Smooth muscle cell (in vitro differentiated cells): ENCODE data around the gene BRS3. TPM values are rescaled to one million over a fixed set of nuclear protein-coding genes. Genes with fewer than 3 reads are reported as not detected.

Source experiments
- DNase-seq: peaks from one replicate; lab custom pipeline; 2025; ENCODE audit not compliant: unreplicated experiment; lab: John Stamatoyannopoulos, UW
- H2AFZ ChIP-seq: fragments of 200-600 bp; sonication (generic); 2 replicates; pipeline ENCODE4 v1.6.0; 2016; ENCODE audit warnings: antibody characterized with exemption, low read depth, mild to moderate bottlenecking
- H3F3A ChIP-seq: fragments of 200-600 bp; sonication (generic); 2 replicates; pipeline ENCODE4 v1.6.0; 2017; ENCODE audit warnings: antibody characterized with exemption, low read depth
- H3K27ac ChIP-seq: fragments of 200-600 bp; sonication (generic); 2 replicates; pipeline ENCODE4 v1.5.1; 2016; ENCODE audit warnings: low read depth, mild to moderate bottlenecking
- H3K27me3 ChIP-seq: fragments of 200-600 bp; sonication (generic); 2 replicates; pipeline ENCODE4 v1.6.1; 2016; ENCODE audit warnings: low read depth, mild to moderate bottlenecking
- H3K36me3 ChIP-seq: fragments of 200-600 bp; sonication (generic); 2 replicates; pipeline ENCODE4 v1.5.1; 2016; ENCODE audit warnings: low read depth
- H3K4me1 ChIP-seq: fragments of 200-600 bp; sonication (generic); 2 replicates; pipeline ENCODE4 v1.5.1; 2016; ENCODE audit warnings: low read depth
- H3K4me2 ChIP-seq: fragments of 200-600 bp; sonication (generic); 2 replicates; pipeline ENCODE4 v1.6.0; 2016; ENCODE audit warnings: mild to moderate bottlenecking
- H3K4me3 ChIP-seq: fragments of 200-600 bp; sonication (generic); 2 replicates; pipeline ENCODE4 v1.5.1; 2016; ENCODE audit warnings: mild to moderate bottlenecking
- H3K79me2 ChIP-seq: fragments of 200-600 bp; sonication (generic); 2 replicates; pipeline ENCODE4 v1.6.0; 2016; ENCODE audit warnings: low read depth, mild to moderate bottlenecking
- H3K9ac ChIP-seq: fragments of 200-600 bp; sonication (generic); 2 replicates; pipeline ENCODE4 v1.6.0; 2016; ENCODE audit warnings: low read depth
- H3K9me3 ChIP-seq: fragments of 200-600 bp; sonication (generic); replicated peaks from 2 replicates; pipeline ENCODE4 v1.5.1; 2016; ENCODE audit warnings: low read depth
- H4K20me1 ChIP-seq: fragments of 200-600 bp; sonication (generic); 2 replicates; pipeline ENCODE4 v1.6.0; 2016; ENCODE audit warnings: low read depth
- CTCF ChIP-seq: fragments of 200-600 bp; sonication (generic); IDR thresholded peaks from 2 replicates; pipeline ENCODE4 v1.5.1; 2017; ENCODE audit warnings: borderline replicate concordance, mild to moderate bottlenecking, antibody characterized with exemption; ENCODE audit not compliant: insufficient read depth, poor library complexity, severe bottlenecking
- WGBS: methylation state at CpG from one replicate; pipeline ENCODE4 v1.1.7; 2016; ENCODE audit warnings: low lambda C conversion rate; 5-methylcytosine and 5-hydroxymethylcytosine counted together
- polyA plus RNA-seq: library from polyadenylated mRNA; unstranded; fragments of >200 nt; fragmentation: Nextera tagmentation; extraction: Ambion mirVana; gene quantifications from 2 replicates; pipeline ENCODE4 v1.2.1, GENCODE V29; 2016
- total RNA-seq: library from RNA; depleted of rRNA; stranded (reverse); fragments of >200 nt; gene quantifications from 2 replicates; pipeline ENCODE4 v1.2.3, GENCODE V29; 2014

Gene BRS3
- total and polyA plus RNA-seq, 2 experiments from 2014 or later, result not detected

DNA sequence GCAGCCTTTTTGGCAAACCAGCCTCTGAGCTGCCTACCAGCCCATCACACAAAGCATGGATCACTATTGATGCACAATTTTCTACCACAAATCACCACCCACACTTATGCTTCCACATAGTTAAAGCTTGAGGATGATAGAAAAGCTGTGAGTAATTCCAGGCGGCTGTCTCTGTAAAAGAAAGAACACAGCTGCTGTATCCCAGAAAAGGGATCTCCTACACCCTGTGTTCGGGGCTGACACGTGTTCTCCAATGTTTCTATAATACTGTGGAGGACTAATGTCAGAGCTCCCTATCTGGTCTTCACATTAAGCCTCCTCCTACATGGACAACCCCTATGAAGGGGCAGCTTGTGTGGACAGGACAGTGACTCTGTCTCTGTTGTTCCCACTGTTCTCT, 12.5 kb upstream of the BRS3 start:
- Histone ChIP-seq H3K27me3 (no peaks in the 10 kb centered on the region), H3K36me3 (no peaks in the 10 kb centered on the region), H4K20me1 (no peaks in the 10 kb centered on the region), H3K79me2 (no peaks in the 10 kb centered on the region), H3K9me3 (no peaks in the 10 kb centered on the region), H3K4me1 (no peaks in the 10 kb centered on the region), H3F3A (no peaks in the 10 kb centered on the region), H3K27ac (no peak overlapping the region), H3K9ac (no peak overlapping the region), H3K4me2 (no peak overlapping the region), H3K4me3 (no peak overlapping the region), H2AFZ (no peak overlapping the region)
- DNase-seq, result no peak
- WGBS, result 43% methylated on average over 3 of the region's 3 CpGs
- no peak for TF ChIP-seq CTCF

DNA sequence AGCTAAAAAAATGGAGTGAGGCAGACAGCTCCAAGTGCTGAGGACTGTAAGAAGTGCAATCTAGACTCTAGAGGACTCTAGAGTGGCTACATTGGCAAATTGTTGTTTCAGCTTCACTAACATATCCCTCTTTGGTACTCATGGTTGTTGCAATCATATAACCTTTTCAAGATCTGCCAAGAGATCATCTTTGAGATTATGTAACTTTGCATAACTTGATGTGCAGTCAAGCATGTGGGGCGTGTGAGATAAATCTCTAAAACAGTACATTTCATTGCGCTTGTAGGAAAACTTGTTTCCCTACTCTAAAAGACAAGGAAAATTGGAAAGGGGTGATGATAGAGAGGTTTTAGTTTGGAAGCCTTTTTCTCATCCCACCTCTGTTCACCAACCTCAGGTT, 11.2 kb upstream of the BRS3 start:
- H2AFZ ChIP-seq, result no peak overlapping the region
- no peaks in the 10 kb centered on the region for H3K27me3 ChIP-seq
- H3K4me1 ChIP-seq, result no peaks in the 10 kb centered on the region
- H3K4me3 ChIP-seq, result no peak overlapping the region
- no peaks in the 10 kb centered on the region for H3K79me2 ChIP-seq
- no peak for DNase-seq
- H3K4me2 ChIP-seq, result no peak overlapping the region
- H4K20me1 ChIP-seq, result no peaks in the 10 kb centered on the region
- WGBS, result 84% methylated on average over 2 of the region's 2 CpGs
- no peaks in the 10 kb centered on the region for H3F3A ChIP-seq
- no peaks in the 10 kb centered on the region for H3K36me3 ChIP-seq
- no peak overlapping the region for H3K27ac ChIP-seq
- no peak for TF ChIP-seq CTCF
- no peaks in the 10 kb centered on the region for H3K9me3 ChIP-seq
- H3K9ac ChIP-seq, result no peak overlapping the region

DNA sequence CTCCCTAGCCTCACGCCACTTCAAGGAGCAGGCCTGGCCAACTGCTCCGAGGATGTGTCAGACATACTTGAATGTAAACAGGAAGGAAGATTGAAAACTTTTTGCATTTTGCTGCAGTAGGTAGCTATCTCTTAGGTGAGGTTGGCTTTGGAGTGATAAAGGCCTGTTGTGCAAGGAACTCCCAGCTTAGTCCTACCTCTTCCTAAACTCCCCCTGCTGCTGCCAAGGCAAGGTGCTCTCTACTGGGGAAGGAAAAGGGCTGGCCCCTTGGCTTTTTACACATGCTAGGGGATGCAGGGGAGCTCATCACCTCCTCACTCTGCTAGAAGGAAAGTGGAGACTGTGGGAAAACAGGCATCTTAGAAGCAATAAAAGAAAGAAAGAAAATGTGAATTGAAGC, 10.7 kb upstream of the BRS3 start:
- no peaks in the 10 kb centered on the region for H3K27me3 ChIP-seq
- no peak overlapping the region for H3K27ac ChIP-seq
- 81% methylated on average over 2 of the region's 2 CpGs for WGBS
- no peaks in the 10 kb centered on the region for H3K36me3 ChIP-seq
- no peaks in the 10 kb centered on the region for H3K4me1 ChIP-seq
- H3F3A ChIP-seq, result no peaks in the 10 kb centered on the region
- H3K9ac ChIP-seq, result no peak overlapping the region
- TF ChIP-seq CTCF, result no peak
- no peaks in the 10 kb centered on the region for H3K9me3 ChIP-seq
- DNase-seq, result no peak
- H3K4me2 ChIP-seq, result no peak overlapping the region
- no peaks in the 10 kb centered on the region for H3K79me2 ChIP-seq
- H4K20me1 ChIP-seq, result no peaks in the 10 kb centered on the region
- H2AFZ ChIP-seq, result no peak overlapping the region
- no peak overlapping the region for H3K4me3 ChIP-seq

DNA sequence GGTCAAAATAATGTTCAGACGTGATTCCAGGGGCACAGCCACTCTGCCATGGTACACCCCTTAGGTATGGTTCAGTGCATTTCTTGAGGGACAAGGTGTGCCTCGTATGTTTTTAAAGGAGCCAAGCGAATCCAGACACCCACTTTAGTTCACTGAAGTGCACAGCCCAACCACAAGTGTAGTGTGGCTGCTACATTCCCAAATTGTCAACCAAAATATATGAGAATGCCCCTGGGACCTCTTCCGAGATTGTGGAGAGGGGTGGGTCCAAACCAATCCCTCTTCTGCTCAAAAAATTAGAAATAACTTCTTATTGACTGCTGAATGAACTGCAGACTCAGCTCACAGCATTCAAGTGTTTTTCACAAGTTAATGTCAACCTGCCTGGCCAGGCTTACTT, 7.4 kb upstream of the BRS3 start:
- no peak overlapping the region for H3K27ac ChIP-seq
- H3K4me3 ChIP-seq, result no peak overlapping the region
- H3K36me3 ChIP-seq, result no peaks in the 10 kb centered on the region
- no peaks in the 10 kb centered on the region for H4K20me1 ChIP-seq
- no peak for TF ChIP-seq CTCF
- DNase-seq, result no peak
- H3K27me3 ChIP-seq, result peaks cover 4% of the 10 kb centered on the region
- no peaks in the 10 kb centered on the region for H3F3A ChIP-seq
- H3K4me2 ChIP-seq, result no peak overlapping the region
- no peak overlapping the region for H3K9ac ChIP-seq
- no peak overlapping the region for H2AFZ ChIP-seq
- no peaks in the 10 kb centered on the region for H3K9me3 ChIP-seq
- H3K79me2 ChIP-seq, result no peaks in the 10 kb centered on the region
- 70% methylated on average over 4 of the region's 4 CpGs for WGBS
- no peaks in the 10 kb centered on the region for H3K4me1 ChIP-seq
